ENCODE results near the gene GNAQ. TPM values are rescaled to one million over a fixed set of nuclear protein-coding genes. Genes with fewer than 3 reads are reported as not detected.

The GNAQ gene
- total RNA-seq, 1 donor from 2014 or later = 0.20 TPM

- POLR2A ChIA-PET = no interaction called here
- Mint-ChIP-seq H3K36me3 (ENCODE audit: low read depth) (no peaks in the 10 kb centered on the region), H3K27me3 (peaks cover 13% of the 10 kb centered on the region), H3K27ac (no peak overlapping the region), H3K4me1 (no peaks in the 10 kb centered on the region), H3K9me3 (no peaks in the 10 kb centered on the region), H3K4me3 (no peak overlapping the region)
- intact Hi-C loops (cut with micrococcal nuclease) = no loop called here
- DNase-seq (no peak), ATAC-seq (ENCODE audit: low read depth) (no peak)
- CTCF ChIA-PET = no interaction called here
- no peak for TF ChIP-seq CTCF (IDR thresholded peaks at IDR 0.05)
Observed at GRCh38 chr9:77968506-77968905, 63.1 kb downstream of the GNAQ start.

DNA sequence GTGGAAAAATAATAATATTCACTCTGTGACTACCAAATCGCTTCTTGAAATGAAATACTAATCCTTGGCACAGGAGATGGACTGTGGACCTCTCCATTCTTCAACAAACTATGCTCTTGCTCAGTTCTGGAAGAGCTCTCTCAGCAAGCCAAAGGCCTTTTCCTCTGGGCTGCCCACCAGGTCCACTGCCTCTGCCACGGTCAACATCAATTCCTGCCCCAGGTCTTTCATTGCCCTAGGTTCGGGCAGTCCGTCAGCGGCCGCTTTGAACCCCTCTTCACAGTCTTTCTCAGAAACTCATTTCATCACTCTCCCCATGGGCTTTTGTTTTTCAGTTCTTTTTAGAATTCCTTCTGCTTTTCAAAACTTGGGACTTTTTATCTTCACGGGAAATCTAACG, 64.9 kb downstream of the GNAQ start:
- H3K4me3 Mint-ChIP-seq = no peak overlapping the region
- H3K27me3 Mint-ChIP-seq = peaks cover 16% of the 10 kb centered on the region
- intact Hi-C loops (cut with micrococcal nuclease) = no loop called here
- no peaks in the 10 kb centered on the region for H3K36me3 Mint-ChIP-seq (ENCODE audit: low read depth)
- H3K27ac Mint-ChIP-seq = no peak overlapping the region
- no peaks in the 10 kb centered on the region for H3K4me1 Mint-ChIP-seq
- H3K9me3 Mint-ChIP-seq = no peaks in the 10 kb centered on the region
- ATAC-seq (ENCODE audit: low read depth) (no peak), DNase-seq (no peak)
- TF ChIP-seq CTCF (IDR thresholded peaks at IDR 0.05) = no peak
- ChIA-PET POLR2A (no interaction called here), CTCF (no interaction called here)

GRCh38 chr9:77965445-77966123, 66.0 kb downstream of the GNAQ start:
- intact Hi-C loops (cut with micrococcal nuclease) = no loop called here
- POLR2A ChIA-PET = no interaction called here
- CTCF ChIA-PET = no interaction called here
- H3K27me3 Mint-ChIP-seq = peaks cover 11% of the 10 kb centered on the region
- H3K36me3 Mint-ChIP-seq (ENCODE audit: low read depth) = no peaks in the 10 kb centered on the region
- H3K27ac Mint-ChIP-seq = no peak overlapping the region
- H3K4me1 Mint-ChIP-seq = no peaks in the 10 kb centered on the region
- DNase-seq (no peak), ATAC-seq (ENCODE audit: low read depth) (no peak)
- H3K4me3 Mint-ChIP-seq = no peak overlapping the region
- H3K9me3 Mint-ChIP-seq = no peaks in the 10 kb centered on the region
- TF ChIP-seq CTCF (IDR thresholded peaks at IDR 0.05) = no peak

GRCh38 chr9:77964258-77964657, 67.4 kb downstream of the GNAQ start:
- no peak for ATAC-seq (ENCODE audit: low read depth)
- intact Hi-C loops (cut with micrococcal nuclease) = no loop called here
- no peak for DNase-seq
- TF ChIP-seq CTCF (IDR thresholded peaks at IDR 0.05) = no peak
- POLR2A ChIA-PET = no interaction called here
- peaks cover 14% of the 10 kb centered on the region for H3K27me3 Mint-ChIP-seq
- no peaks in the 10 kb centered on the region for H3K9me3 Mint-ChIP-seq
- no peaks in the 10 kb centered on the region for H3K4me1 Mint-ChIP-seq
- no peak overlapping the region for H3K4me3 Mint-ChIP-seq
- no peak overlapping the region for H3K27ac Mint-ChIP-seq
- H3K36me3 Mint-ChIP-seq (ENCODE audit: low read depth) = no peaks in the 10 kb centered on the region
- CTCF ChIA-PET = no interaction called here

DNA sequence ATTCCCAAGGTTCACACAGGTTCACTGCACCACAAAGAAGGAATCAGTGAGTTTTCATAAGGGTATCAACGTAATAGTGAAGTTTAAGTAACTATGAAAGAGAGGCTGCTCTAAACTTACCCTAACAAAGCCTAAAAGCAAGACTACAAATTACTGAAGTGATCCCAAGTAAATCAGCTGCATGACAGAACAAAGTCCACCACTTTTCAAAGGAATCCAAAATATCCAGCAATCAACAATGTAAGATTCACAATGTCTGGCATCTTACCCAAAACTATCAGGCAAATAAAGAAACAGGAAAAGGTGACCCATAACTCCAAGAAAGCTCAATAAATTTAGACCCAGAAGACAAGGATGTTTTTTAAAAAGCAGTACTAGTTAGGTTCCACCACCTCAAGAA, 70.1 kb downstream of the GNAQ start:
- no peak for DNase-seq
- H3K9me3 Mint-ChIP-seq = no peaks in the 10 kb centered on the region
- POLR2A ChIA-PET = no interaction called here
- intact Hi-C loops (cut with micrococcal nuclease) = no loop called here
- no peaks in the 10 kb centered on the region for H3K4me1 Mint-ChIP-seq
- peaks cover 11% of the 10 kb centered on the region for H3K27me3 Mint-ChIP-seq
- no peak overlapping the region for H3K4me3 Mint-ChIP-seq
- H3K36me3 Mint-ChIP-seq (ENCODE audit: low read depth) = no peaks in the 10 kb centered on the region
- ATAC-seq (ENCODE audit: low read depth) = no peak
- no peak for TF ChIP-seq CTCF (IDR thresholded peaks at IDR 0.05)
- CTCF ChIA-PET = no interaction called here
- no peak overlapping the region for H3K27ac Mint-ChIP-seq
